ENCODE results near the gene SH3RF3. TPM values are rescaled to one million over a fixed set of nuclear protein-coding genes. Genes with fewer than 3 reads are reported as not detected.

Gene SH3RF3
- total RNA-seq, 2 donors from 2014 or later, result 8.0 to 8.8 TPM

DNA sequence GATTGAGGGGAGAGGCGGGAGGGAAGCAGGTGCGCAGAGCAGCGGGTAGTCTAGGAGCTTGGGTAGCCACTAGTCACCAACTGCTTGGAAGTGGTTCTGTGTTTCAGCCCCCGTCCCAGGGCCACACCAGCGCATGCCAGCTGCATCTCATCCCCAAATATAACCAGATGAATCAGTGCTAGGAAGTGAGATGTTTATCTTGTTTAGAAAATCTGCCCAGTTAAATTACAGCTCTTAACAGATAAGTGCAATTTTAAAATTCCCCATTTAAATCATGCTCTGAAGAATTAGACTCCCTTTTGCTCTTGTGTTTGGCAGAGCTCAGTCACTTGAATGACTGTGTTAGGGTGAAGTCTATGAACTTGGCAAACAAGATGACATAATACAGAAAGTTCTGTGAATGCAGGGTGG, 291.0 kb downstream of the SH3RF3 start:
- Histone ChIP-seq H3K27me3 (no peaks in the 10 kb centered on the region), H3K9me3 (no peaks in the 10 kb centered on the region), H3K36me3 (no peaks in the 10 kb centered on the region), H3K27ac (no peak overlapping the region), H3K4me3 (no peak overlapping the region), H3K4me1 (no peaks in the 10 kb centered on the region)
- no peak for DNase-seq (ENCODE audit: low spot score)
- TF ChIP-seq, protein P1, sequence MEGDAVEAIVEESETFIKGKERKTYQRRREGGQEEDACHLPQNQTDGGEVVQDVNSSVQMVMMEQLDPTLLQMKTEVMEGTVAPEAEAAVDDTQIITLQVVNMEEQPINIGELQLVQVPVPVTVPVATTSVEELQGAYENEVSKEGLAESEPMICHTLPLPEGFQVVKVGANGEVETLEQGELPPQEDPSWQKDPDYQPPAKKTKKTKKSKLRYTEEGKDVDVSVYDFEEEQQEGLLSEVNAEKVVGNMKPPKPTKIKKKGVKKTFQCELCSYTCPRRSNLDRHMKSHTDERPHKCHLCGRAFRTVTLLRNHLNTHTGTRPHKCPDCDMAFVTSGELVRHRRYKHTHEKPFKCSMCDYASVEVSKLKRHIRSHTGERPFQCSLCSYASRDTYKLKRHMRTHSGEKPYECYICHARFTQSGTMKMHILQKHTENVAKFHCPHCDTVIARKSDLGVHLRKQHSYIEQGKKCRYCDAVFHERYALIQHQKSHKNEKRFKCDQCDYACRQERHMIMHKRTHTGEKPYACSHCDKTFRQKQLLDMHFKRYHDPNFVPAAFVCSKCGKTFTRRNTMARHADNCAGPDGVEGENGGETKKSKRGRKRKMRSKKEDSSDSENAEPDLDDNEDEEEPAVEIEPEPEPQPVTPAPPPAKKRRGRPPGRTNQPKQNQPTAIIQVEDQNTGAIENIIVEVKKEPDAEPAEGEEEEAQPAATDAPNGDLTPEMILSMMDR (IDR thresholded peaks at IDR 0.05), result no peak

DNA sequence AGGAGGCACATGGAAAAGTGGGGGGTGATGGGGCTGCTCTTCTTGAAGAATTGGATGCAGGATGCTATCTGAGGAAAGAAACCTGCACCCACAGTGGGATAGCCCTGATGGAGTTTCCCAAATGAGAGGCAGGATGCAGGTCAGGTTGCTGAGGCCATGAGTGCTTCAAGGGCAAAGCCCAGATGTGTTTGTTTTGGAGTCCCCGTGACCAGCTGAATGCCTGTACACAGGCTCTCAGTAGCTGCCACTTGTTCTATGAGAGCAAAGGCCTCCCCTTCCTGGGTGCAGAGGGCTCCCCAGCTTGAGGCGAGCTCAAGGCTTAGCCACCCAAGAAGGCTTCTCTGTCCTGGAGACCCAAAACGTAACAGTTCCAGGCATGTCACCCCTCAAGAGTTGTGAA, 292.1 kb downstream of the SH3RF3 start:
- Histone ChIP-seq H3K36me3 (no peaks in the 10 kb centered on the region), H3K27me3 (no peaks in the 10 kb centered on the region), H3K9me3 (no peaks in the 10 kb centered on the region), H3K27ac (no peak overlapping the region), H3K4me1 (no peaks in the 10 kb centered on the region), H3K4me3 (no peak overlapping the region)
- TF ChIP-seq, protein P1 (IDR thresholded peaks at IDR 0.05), result no peak
- DNase-seq (ENCODE audit: low spot score), result no peak

DNA sequence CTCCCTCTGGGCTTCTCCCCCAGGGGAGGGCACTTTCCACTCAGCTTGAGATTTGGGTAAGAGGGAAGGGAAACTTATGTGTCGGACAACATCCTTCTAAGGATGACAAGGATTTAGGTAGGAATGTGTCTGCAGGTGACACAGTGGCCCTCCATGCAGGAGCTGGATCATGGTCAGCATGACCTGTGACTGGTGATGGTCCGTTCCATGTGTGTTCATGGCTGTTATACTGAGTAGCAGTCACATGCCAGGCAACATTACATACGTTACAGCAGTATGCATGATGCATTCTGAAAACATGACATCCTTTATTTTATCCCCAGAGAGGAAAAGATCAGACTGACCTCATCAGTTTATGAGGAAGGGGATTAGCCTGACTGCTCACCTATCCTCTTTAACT, 292.6 kb downstream of the SH3RF3 start:
- Histone ChIP-seq H3K9me3 (no peaks in the 10 kb centered on the region), H3K4me3 (no peak overlapping the region), H3K4me1 (no peaks in the 10 kb centered on the region), H3K27me3 (no peaks in the 10 kb centered on the region), H3K27ac (no peak overlapping the region), H3K36me3 (no peaks in the 10 kb centered on the region)
- DNase-seq (ENCODE audit: low spot score), result no peak
- TF ChIP-seq, protein P1 (IDR thresholded peaks at IDR 0.05), result no peak

DNA sequence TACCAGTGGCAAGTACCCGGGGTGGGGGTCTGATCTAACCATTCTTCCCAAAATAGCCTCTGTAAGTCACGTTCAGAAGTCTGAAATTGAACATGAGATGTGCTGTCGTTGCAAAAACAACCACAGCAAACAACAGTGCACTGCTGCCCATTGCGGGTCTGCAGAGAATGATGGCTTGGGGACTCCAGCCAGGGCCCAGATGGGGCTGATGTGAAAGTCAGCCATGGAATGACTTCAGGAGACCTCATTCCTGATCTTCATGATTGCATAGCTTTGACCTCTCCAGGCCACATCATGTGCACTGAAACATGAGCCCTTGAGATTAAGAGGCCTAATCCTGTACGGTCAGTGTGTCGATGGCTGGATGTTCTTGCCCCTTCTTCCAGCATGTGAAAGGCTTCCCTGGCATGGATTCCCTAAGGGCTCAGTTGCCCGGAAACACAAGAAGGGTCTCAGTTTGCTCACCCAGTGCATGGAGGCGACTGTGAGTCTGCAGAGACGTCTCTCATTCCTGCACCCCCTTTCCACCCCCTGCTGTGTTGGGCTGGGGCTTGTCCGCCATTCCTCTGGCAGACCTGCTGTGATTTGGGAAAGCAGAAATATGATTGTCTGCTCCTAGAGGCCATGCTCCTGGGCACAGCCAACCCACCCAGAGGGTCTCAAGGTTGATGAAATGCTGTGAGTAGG, 293.2 kb downstream of the SH3RF3 start:
- TF ChIP-seq, protein P1 (IDR thresholded peaks at IDR 0.05), result no peak
- no peak overlapping the region for H3K4me3 ChIP-seq
- H3K36me3 ChIP-seq, result no peaks in the 10 kb centered on the region
- no peaks in the 10 kb centered on the region for H3K27me3 ChIP-seq
- no peaks in the 10 kb centered on the region for H3K9me3 ChIP-seq
- no peak overlapping the region for H3K27ac ChIP-seq
- no peak for DNase-seq (ENCODE audit: low spot score)
- no peaks in the 10 kb centered on the region for H3K4me1 ChIP-seq

DNA sequence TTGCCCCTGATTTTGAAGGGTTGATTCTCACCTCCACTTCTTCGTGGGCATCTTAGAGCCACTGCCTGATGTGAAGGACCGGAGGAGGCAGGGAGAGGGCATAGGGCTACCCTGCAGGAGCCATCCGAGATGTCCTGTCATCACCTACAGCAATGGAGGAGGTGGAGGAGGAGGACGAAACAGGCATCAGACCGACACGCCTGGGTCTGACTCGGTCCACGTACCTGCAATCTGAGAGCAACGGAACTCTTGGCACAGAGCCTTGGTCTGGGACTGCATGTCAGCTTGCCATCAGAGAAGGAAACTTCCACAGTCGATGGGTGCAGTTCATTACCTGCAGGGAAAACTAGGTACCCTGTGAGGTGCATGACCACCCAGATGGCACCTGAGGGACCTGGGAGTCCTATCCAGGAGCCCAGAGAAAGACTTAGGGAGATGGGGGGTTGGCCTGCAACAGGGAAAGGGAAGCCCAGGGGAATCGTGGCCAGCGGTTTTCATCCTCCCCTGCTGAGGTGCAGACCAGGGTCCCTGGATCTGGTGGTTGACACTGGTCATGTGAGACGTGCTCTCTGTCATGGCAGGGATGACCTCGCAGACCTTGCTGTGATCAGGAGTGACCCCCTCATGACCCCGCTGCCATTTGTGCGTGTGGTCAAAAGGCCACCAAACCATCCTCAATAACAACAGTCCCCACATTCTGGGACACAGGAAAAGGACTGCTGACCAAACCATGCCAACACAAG, 293.9 kb downstream of the SH3RF3 start:
- H3K4me1 ChIP-seq, result no peaks in the 10 kb centered on the region
- TF ChIP-seq, protein P1 (IDR thresholded peaks at IDR 0.05), result no peak
- no peak overlapping the region for H3K4me3 ChIP-seq
- no peaks in the 10 kb centered on the region for H3K36me3 ChIP-seq
- no peak overlapping the region for H3K27ac ChIP-seq
- H3K9me3 ChIP-seq, result no peaks in the 10 kb centered on the region
- no peak for DNase-seq (ENCODE audit: low spot score)
- H3K27me3 ChIP-seq, result no peaks in the 10 kb centered on the region
